HG03457 (cell line): ENCODE data around the gene ERBB4.
"Not testable (repeated sequence)": the region's sequence is repeated elsewhere in the genome, so short reads cannot be mapped to it uniquely, and the experiment has no call there.

Experiments used
- ATAC-seq: cut with Tn5 transposase; IDR thresholded peaks from one replicate; pipeline ENCODE4 v1.9.1; 2021; ENCODE audit warnings: moderate number of reproducible peaks; ENCODE audit not compliant: unreplicated experiment

The ERBB4 gene

DNA sequence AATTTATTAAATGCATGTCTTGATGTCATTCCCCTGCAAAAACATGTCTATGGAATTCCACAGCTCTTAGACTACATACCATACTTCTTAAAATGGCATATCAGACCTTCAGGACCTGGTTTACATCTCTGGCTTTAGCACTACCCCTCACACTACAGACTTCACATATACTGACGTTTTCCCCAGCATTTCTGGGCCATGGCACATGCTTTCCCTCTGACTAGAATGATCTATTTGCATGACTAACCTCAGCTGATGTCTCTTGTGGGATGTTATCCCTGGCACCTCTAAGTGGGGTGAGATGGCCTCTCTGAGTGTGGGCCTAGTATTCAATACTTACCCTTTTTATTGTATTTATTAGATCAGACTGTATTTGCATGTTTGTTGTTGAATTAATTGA is 381.6 kb downstream of the ERBB4 start:
- no peak for ATAC-seq

DNA sequence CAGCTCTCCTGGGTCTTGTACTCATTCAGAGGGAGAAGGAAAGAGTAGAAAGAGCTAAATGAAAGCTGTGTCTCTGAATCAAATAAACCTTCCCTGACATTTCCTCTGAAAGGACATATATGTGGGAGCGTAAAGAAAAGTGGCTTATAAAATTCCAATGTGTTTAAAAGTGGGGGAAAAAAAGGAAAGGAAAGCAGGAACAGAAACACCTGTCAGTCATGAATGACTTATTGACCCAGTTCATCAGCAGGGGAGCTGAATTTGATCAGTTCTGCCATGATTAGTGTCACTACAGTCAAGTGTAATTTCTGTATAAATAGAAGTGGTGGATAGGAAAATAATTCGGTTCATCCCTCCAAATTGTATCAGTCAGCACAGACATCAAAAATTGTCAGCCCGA is 382.5 kb downstream of the ERBB4 start:
- no peak for ATAC-seq

DNA sequence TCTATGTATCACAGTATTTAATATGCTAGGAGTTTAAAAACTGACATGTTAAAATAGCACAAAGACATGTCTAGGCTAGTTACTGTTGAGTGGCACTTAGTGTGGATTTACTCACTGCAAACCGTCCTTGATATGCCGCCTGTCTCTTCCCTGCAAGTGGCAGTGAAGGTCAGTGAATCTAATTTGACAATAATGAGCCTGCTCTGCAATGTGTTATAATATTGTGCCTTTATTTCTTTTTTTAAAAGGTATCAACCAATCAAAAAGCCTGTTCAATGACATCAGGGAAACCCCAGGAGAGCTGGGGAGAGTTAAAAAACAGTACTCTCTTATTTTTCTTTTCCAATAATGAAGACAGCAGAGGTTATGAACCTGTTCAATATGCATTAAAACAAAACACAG is 384.1 kb downstream of the ERBB4 start:
- ATAC-seq: no peak

DNA sequence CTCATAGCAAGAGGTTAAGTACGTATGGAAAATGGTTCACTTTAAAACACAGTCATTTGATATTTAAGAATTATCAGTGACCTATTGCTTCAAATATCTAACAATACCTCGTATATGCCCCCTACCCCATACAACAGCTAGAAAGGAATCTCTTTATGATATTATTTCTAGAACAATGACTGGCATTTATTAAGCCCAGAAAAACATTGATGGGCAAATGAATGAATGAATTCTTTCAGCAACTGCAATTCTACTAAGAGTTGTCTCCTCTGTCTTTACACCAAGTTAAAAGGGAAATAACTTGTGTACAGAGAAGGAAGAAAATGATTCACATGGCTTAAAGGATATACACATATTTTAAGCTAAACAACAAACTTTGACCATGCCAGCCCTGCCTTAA is 384.7 kb downstream of the ERBB4 start:
- no peak for ATAC-seq

DNA sequence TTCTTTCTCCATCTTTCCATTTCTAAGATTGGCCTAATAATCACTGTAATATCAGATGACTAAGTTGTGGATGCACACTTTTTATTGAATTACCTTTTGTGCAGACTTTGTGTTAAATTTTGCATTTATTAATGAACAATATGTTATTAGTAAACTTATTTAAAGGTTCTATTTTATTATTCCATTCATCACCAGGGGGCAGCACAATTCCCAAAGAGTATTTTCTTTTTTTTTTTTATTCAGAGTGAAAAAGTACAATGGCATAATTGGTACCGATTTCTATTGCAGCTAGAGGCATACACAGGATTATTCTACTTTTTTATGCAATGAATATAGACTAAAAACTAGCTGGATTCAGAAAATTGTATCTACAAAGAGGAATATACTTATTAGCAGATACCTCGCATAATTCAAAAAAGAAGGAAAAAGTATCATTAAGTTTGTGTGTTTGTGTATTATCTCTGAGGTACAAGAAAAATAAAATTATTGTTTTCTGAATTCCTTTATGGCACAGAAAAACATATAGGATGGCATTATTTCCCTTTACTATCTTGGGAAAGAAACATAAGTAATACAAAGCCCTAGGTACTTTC is 390.6 kb downstream of the ERBB4 start:
- no peak for ATAC-seq

DNA sequence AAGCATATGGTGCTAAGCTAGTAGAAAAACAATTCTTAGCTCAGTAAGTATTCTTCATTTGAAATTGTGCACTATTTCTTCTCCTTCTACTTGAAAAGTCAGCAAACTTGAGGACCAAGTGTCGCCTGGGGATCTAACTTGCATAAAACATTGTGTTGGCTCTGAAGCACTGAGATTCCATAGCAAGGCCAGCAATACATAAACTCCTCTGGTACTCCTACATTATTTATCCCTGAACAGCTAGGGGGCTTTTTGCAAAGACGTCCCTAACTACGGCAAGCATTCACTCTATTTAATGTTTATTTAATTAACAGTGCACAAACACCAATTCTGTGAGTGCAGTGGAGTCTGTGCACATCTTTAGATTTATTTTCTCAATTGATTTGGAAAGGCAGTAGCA is 392.2 kb downstream of the ERBB4 start:
- ATAC-seq: no peak

DNA sequence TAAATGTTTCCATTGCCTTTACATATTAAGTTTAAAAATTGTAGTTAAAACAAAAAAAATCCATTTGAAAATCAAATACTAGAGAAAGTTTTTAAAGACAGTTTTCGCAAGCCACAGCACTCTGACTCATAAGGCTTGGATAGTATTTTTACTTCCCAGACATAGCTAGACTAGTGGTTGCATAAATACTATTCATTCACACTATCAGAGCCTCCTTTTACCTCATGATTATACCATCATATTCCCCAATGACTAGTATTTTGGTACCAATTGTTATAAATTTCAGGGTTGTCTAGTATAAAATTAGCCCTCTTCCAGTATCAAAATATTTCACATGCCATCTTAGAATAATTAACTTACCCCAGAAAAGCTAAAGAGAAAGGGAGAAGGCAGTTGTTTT is 393.5 kb downstream of the ERBB4 start:
- ATAC-seq: no peak

DNA sequence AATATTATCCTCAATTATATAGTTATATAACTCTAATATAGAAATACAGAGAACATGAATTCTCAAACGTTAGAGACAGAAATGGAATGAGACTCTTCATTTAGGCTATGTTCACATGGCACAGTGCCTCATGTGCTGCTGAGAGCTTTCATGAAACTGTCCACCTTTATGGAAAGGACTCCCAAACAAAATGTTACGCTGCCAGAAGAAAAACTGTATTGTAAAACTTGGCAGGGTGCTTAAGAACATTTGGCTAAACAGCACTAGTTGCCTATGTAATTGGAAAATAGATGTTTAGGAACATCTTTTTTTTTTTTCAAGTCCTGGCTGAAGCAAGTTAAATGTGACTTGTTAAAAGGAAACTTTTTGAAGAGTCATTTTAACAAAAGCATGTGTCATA is 396.0 kb downstream of the ERBB4 start:
- no peak for ATAC-seq

DNA sequence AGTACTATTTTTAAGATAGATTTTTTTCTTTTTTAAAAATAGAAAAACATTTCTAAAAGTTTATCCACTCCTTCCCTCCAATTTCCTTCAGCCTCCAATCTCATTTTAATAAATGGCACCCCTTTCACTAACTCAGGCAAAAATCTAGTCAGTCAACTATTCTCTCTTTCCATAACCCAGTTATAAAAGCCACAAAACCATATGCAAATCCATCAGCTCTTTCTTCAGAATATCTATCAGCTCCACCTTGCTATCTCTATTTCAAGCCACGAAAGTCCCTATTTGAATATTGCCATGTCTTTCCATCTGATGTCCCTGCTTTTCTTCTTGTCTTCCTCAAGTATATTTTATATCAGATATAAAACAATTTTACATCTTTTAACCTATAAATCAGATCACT is 397.1 kb downstream of the ERBB4 start:
- ATAC-seq: no peak

DNA sequence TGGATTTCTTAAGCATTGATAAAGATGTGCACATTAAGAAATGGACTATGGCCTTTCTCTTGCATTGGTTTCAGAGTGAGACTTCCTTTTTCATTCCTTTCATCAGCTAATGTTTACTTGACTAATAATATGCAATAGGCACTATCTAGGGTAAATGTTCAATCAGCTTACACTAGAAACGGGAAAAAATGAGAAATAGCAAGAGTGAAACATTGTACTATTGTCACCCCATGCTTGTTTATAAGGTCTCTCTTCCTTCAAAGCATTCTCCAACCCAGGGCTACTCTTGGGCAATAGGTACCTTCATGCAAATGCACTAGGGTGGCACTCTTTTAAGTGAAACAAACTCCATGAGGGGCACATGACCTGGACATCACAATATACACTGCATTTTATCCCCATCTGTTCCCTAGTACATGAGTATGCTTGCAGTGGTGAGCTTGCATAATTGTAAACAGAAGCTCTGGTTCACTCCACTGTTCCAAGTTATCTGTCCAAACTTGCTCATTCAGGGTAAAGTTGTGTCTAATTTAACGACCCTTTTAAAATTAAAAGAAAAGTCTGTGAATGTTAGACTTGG is 402.3 kb downstream of the ERBB4 start:
- ATAC-seq: no peak

DNA sequence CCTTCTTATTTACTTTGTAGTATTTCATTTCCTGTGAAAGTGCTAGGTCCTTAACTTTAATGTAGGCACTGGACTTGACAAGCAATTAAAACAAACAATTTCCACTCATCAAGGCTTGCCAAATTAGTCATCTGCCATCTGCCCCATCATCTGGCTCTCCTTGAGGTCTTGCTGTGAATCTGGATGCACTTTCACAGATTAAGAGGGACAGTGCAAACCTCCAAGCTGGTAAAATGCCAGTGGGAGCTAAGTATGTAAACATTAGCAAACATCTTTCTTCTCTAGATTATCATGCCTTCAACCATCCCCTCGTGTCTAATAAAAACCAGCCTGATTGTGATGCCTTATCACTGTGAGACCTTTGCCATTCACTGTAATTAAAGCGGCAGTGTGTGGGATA is 402.9 kb downstream of the ERBB4 start:
- no peak for ATAC-seq

DNA sequence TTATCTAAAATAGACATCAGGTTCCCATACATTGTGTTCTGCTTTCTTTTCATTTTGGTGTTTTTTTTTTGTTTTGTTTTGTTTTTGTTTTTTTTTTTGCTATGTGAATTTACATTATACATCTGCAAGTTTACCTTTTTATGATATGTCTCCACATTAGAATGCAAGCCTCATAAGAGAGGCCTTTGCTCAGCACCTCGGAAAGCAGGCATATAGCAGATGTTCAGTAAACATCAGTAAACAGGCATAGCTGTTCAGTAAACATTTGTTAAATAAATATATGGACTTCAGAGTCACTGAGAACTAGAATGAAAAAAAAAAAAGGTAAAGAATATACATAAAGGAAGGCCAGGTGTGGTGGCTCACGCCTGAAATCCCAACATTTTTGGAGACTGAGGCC is 405.3 kb downstream of the ERBB4 start:
- no peak for ATAC-seq

DNA sequence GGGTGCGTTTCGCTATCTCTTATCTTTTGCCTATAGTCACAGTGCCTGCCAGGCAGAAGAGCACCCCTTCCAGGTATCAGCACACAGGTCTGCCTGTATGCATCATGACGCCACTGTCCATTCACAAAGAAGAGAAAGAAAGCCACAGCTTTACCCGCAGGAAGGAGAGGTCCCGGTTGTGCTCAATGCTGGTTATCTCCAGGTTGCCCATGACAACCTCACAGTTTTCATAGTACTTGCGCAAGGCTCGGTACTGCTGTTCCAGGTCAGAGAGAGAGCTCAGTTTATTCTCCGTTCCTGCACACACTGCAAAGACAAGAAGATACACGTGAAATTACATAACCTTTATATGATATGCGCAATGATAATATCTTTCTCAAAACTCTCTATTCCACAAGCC is 414.0 kb downstream of the ERBB4 start:
- no peak for ATAC-seq

DNA sequence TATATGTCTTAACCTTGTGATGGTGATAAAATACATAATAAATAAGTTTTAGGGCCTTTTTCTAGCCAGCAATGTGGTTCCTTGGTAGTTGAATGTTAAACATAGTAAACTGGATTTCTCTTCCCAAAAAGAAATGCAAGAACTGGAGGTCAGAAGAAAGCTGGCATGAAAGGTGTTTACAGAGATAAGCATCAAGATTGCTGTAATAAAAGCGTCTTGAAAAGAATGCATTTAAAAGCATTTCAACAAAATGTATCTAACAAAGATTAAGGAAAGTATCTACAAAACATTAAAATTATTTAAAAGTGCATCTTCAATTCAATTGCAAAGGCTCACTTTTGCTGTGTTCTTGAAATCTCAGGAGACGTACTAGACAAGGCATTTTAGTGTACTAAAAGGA is 419.0 kb downstream of the ERBB4 start:
- ATAC-seq: no peak

DNA sequence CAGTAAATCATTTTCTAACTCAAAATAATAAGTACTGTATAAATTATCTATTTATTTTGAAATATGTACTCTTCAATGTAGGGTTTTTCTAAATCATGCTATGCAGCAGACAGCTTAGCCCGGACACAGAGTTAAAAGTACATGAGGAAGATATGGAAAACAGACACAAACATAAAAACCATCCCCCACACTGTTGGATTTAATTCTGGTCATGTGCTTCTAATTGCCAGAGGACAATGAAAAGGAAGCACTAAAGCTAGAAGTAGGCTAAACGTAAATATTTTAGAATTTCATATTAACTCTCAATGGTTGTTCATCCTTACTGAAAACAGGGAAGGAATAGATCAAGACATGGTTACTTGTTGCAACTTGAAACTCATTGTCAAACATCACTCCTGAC is 420.7 kb downstream of the ERBB4 start:
- no peak for ATAC-seq

DNA sequence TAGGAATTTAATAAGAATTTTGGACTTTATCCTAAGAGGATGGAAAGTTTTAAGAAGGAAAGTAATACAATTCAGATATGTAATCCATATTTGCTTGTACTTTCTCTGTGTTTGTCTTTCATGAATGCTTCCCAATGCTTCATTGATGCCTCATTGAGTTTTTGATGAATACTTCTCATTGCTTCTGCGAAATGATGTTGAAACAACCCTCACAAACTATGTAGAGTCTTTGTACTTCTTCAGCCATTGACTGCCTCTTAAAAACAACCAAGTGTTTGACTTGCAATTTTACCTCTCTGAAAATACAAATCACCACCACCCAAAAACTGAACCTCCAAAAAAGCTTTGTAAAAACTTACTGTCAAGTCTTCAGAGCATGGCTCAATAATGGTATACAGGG is 424.1 kb downstream of the ERBB4 start:
- ATAC-seq: no peak

DNA sequence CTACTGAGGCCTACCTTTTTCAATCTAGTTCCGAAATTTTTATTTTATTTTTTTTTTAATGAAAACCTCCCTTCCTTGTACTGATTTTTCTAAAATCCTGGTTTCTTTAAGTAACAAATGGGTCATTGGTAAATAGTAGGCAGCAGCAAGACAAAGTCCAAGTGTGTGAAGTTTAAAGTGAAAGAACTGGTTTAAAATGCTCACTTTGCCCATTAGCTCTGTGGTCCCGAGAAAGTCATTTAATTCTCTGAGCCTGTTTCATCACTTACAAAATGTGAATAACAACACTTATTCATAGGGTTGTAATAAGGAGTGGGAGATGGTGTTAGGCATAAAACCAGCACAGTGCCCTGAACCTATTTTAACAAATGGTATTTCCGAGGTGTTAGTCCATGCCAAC is 426.2 kb downstream of the ERBB4 start:
- ATAC-seq: no peak

DNA sequence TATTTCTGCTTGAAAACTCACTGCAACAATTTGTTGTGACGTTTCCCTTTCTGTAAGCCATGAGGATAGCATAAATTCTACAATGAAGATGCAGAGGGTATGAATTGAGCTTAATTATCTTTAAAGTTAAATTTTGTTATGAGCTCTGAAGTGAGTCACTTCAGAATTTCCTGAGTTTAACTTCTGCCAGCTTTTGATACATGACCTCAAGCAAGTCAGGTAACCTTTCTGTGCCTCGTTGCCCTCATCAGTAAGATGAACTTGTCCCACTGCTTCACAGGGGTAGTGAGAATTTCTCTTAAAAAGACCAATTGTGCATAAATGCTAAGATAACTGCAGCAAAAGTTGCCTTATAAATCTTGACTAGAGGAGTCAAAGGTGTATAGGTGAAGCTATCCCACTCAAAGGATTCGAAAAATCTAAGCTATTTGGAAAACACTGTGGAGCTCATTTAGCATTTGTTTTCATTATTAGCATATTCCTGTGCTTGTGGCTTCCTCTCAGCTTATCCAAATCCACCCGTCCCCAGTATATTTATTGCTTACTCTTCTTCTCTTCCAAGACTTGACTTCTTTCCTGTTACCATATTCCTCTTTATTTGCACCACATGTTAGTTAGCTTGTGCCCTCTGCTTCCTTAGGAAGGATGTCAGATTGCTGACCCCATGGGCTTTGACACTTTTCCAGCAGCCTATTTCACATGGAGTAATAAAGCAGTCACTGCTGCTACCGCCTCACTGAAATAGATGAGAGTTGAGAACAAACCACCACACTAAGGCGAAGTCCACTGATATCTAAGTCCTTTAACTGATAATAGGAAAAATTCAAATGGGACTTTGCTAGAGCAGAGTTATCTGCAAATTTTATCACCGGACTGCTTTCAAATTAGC is 428.6 kb downstream of the ERBB4 start:
- no peak for ATAC-seq

DNA sequence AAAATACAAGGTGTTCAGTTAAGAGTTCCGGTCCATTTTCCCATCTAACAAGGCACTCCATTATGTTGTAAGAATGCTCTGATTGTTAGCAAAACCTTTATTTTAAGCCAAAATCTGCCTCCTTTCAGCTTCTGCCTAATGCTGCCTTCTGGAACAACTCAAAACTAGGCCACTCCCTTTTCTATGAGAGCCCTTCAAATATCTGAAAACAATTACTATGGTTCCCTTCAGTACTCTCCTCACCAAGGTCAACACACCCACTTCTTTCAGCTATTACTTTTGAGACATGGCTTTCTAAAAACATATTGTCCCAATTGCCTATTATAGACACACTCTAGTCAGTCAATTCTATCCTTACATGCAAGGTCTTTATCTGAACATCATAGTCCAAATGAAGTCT is 429.4 kb downstream of the ERBB4 start:
- ATAC-seq: no peak

DNA sequence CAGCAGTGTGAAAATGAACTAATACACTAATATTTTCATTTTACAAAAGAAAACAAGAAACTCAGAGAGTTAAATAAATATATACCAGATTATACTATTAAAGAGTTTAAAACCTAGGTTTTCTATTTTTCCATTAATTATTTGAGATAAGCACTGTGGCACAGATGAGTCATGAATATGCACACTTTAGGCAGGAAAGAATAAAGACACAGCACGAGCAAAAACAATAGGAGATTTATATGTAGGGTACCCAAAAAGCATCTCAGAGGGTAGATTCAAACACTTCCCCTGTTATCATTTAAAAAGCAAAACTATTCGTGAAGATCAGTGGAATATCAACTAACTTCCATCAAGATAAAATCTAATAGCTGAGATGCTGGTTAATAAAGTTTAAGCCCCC is 430.6 kb downstream of the ERBB4 start:
- ATAC-seq: no peak

DNA sequence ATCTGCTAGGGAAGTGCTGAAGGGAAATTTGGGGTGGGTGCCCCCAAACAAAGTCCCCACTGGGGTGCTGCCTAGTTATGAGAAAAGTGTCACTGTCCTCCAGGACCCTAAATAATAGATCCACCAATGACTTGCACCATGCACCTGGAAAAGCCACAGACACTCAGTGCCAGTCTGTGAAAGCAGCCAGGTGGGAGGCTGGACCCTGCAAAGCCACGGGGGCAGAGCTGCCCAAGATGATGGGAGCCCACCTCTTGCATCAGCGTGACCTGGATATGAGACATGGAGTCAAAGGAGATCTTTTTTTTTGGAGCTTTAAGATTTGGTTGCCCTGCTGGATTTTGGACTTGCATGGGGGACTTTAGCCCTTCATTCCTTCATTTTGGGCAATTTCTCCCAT is 431.6 kb downstream of the ERBB4 start:
- no peak for ATAC-seq

DNA sequence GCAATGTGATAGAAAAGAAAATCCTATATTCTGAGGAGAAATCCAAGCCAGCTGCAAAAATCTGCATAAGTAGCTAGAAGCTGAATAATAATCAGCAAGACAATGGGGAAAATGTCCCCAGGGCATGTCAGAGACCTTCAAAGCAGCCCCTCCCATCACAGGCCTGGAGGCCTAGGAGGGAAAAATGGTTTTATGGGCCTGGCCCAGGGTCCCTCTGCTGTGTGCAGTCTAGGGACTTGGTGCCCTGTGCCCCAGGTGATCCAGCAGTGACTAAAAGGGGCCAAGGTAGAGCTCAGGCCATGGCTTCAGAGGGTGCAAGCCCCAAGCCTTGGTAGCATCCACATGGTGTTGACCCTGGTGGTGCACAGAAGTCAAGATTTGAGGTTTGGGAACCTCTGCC is 432.1 kb downstream of the ERBB4 start:
- ATAC-seq: not testable (repeated sequence)
